ENCODE results near the gene MINDY2.

The MINDY2 gene

DNA sequence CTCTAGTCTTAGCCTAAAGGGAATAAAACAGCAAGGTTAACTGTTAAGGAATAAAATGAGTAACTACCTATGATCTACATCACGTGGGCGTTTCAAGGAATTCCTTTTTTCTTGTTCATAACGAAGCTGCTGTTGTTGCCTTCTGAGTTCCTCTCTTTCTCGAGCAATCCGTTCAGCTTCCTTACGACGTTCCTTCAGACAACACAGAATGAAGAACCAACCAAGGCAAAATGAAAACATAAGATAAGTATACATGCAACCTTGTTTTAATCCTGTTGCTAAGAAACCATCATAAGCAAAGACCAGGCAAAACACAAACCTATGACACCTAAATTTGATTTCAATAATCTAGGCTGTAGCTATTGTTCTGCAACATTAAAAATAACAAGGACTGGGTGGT, 118.3 kb downstream of the MINDY2 start:
- no peak for DNase-seq

GRCh38 chr15:58898150-58898680, 127.1 kb downstream of the MINDY2 start:
- no peak for DNase-seq

- no peak for DNase-seq
These were observed 129.5 kb downstream of the MINDY2 start for GRCh38 chr15:58900631-58901030.

GRCh38 chr15:58908550-58909309, 137.6 kb downstream of the MINDY2 start:
- no peak for DNase-seq

DNA sequence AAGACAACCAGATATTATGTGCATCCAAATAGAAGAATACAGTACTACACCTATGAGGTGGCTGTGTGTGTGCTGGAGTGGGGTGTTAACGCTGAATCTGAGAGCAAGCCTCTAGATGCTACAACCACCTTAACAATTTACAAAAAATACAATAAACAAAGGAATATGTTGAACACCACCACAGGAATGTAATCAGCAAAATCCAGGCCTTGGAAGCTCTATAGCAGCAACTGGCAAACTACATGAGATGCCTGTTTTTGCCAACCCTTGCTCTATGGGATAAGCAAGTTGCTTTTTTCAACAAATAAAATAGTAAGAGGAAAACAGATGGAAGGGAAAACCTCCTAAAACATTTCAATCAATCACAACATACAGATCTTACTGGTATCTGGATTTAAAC, 138.5 kb downstream of the MINDY2 start:
- DNase-seq: no peak

- no peak for DNase-seq
These were observed 139.4 kb downstream of the MINDY2 start for GRCh38 chr15:58910456-58910855.

All from T-helper 9 cell (primary cell).